GM08714 (cell line): Measurements from ENCODE around the gene MACF1.
A peak's percentile ranks its signal among the peaks of the same experiment; 100 is the strongest.
"Not testable (repeated sequence)": the region's sequence is repeated elsewhere in the genome, so short reads cannot be mapped to it uniquely, and the experiment has no call there.

Experiments used
- H3K4me3 ChIP-seq: fragments of 200-500 bp; sonication (Bioruptor generic); 2 replicates; pipeline ENCODE4 v1.5.1; 2014; ENCODE audit warnings: mild to moderate bottlenecking, low read length, inconsistent platforms
- ZNF274 ChIP-seq: IDR thresholded peaks from 2 replicates; pipeline ENCODE4 v1.6.1; 2012; ENCODE audit warnings: mild to moderate bottlenecking, low read depth, low read length

MACF1 gene

GRCh38 chr1:39490596-39491145 is 286.2 kb downstream of the MACF1 start:
- no peak for TF ChIP-seq ZNF274
- peak overlapping the region; percentile 58; the same call in 1 of the 2 replicates for H3K4me3 ChIP-seq

- TF ChIP-seq ZNF274: no peak
Observed at GRCh38 chr1:39491146-39491921, 286.8 kb downstream of the MACF1 start, which contains the start of gene BMP8A. Gene BMP8A (plus strand): TSS chr1:39491636. CDS start chr1:39491992, 356 bp downstream.

GRCh38 chr1:39492118-39493042 is 287.9 kb downstream of the MACF1 start:
- not testable (repeated sequence) for H3K4me3 ChIP-seq

More at GRCh38 chr1:39491146-39491921, 286.8 kb downstream of the MACF1 start, which contains the start of gene BMP8A:
- peak within 1 kb of the TSS; percentile 58; the same call in 1 of the 2 replicates for H3K4me3 ChIP-seq

GRCh38 chr1:39493043-39493810 is 288.7 kb downstream of the MACF1 start:
- H3K4me3 ChIP-seq: not testable (repeated sequence)

- H3K4me3 ChIP-seq: no peak overlapping the region
- no peak for TF ChIP-seq ZNF274
Observed at GRCh38 chr1:39494671-39495410, 290.3 kb downstream of the MACF1 start.

- not testable (repeated sequence) for H3K4me3 ChIP-seq
Observed at GRCh38 chr1:39496520-39496919, 292.0 kb downstream of the MACF1 start.

- TF ChIP-seq ZNF274: no peak
- H3K4me3 ChIP-seq: no peak overlapping the region
Observed at GRCh38 chr1:39497585-39497984, 293.1 kb downstream of the MACF1 start.

GRCh38 chr1:39498096-39498710 is 293.7 kb downstream of the MACF1 start:
- not testable (repeated sequence) for H3K4me3 ChIP-seq

GRCh38 chr1:39498821-39499220 is 294.3 kb downstream of the MACF1 start:
- not testable (repeated sequence) for H3K4me3 ChIP-seq

- TF ChIP-seq ZNF274: no peak
- H3K4me3 ChIP-seq: no peak overlapping the region
Observed at GRCh38 chr1:39499668-39500067, 295.2 kb downstream of the MACF1 start.

GRCh38 chr1:39500862-39501389 is 296.4 kb downstream of the MACF1 start:
- no peak overlapping the region for H3K4me3 ChIP-seq
- no peak for TF ChIP-seq ZNF274

- no peak overlapping the region for H3K4me3 ChIP-seq
- TF ChIP-seq ZNF274: no peak
Observed at GRCh38 chr1:39501666-39502065, 297.2 kb downstream of the MACF1 start.

- not testable (repeated sequence) for H3K4me3 ChIP-seq
Observed at GRCh38 chr1:39504436-39504835, 299.9 kb downstream of the MACF1 start.
